ENCODE measurements around the gene PPA2. TPM values are rescaled to one million over a fixed set of nuclear protein-coding genes. Genes with fewer than 3 reads are reported as not detected.

Gene PPA2
- total RNA-seq, 3 donors from 2014 or later (not counting 1 experiment from before 2014, with no cell fraction given): 41.6 to 50.6 (median 48.0) TPM

GRCh38 chr4:105437637-105438036 lies 36.2 kb downstream of the PPA2 start:
- Histone ChIP-seq H3K4me3 (ENCODE audit: low read length) (no peak overlapping the region), H3K27ac (ENCODE audit: low read length) (no peak overlapping the region), H3K9me3 (ENCODE audit: control insufficient read depth, insufficient read depth, low read length) (no peaks in the 10 kb centered on the region), H3K4me1 (ENCODE audit: control insufficient read depth, insufficient read depth, low read length) (no peaks in the 10 kb centered on the region), H3K27me3 (ENCODE audit: control insufficient read depth, insufficient read depth, low read length) (no peaks in the 10 kb centered on the region), H3K36me3 (ENCODE audit: control insufficient read depth, insufficient read depth, low read length) (peaks cover 45% of the 10 kb centered on the region)
- Mint-ChIP-seq H3K4me1 (peaks cover 4 to 12% of the 10 kb centered on the region in 2 donors), H3K27me3 (ENCODE audit: low read depth in 2 of 2) (no peaks in the 10 kb centered on the region), H3K27ac (no peak overlapping the region), H3K9me3 (peaks cover 5 to 6% of the 10 kb centered on the region in 2 donors), H3K36me3 (peaks cover 27% of the 10 kb centered on the region), H3K4me3 (no peak overlapping the region)
- TF ChIP-seq CTCF (IDR thresholded peaks at IDR 0.05): no peak
- ATAC-seq (no peak), DNase-seq (no peak)
- intact Hi-C loops (cut with micrococcal nuclease): no loop called here
- WGBS (ENCODE audit: insufficient coverage): 100% methylated on average over 3 of the region's 6 CpGs

DNA sequence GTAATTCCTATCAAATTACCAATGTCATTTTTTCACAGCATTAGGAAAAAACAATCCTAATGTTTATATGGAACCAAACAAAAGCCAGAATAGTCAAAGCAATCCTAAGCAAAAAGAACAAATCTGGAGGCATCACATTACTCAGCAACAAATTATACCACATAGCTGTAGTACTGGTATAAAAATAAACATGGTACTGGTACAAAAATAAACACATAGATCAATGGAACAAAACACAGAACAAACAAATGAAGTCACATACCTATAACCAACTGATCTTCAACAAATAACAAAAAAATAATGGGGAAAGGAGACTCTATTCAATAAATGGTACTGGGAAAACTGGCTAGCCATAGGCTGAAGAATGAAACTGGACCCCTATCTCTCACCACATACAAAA lies 37.4 kb downstream of the PPA2 start:
- Histone ChIP-seq H3K9me3 (ENCODE audit: control insufficient read depth, insufficient read depth, low read length) (no peaks in the 10 kb centered on the region), H3K27me3 (ENCODE audit: control insufficient read depth, insufficient read depth, low read length) (no peaks in the 10 kb centered on the region), H3K4me3 (ENCODE audit: low read length) (no peak overlapping the region), H3K4me1 (ENCODE audit: control insufficient read depth, insufficient read depth, low read length) (no peaks in the 10 kb centered on the region), H3K27ac (ENCODE audit: low read length) (no peak overlapping the region), H3K36me3 (ENCODE audit: control insufficient read depth, insufficient read depth, low read length) (peaks cover 42% of the 10 kb centered on the region)
- no peak for TF ChIP-seq CTCF (IDR thresholded peaks at IDR 0.05)
- H3K27me3 Mint-ChIP-seq (ENCODE audit: low read depth in 2 of 2): no peaks in the 10 kb centered on the region
- H3K9me3 Mint-ChIP-seq: peaks cover 5 to 6% of the 10 kb centered on the region in 2 donors
- H3K36me3 Mint-ChIP-seq: peaks cover 27% of the 10 kb centered on the region
- ATAC-seq (no peak), DNase-seq (no peak)
- H3K4me3 Mint-ChIP-seq: no peak overlapping the region
- H3K27ac Mint-ChIP-seq: no peak overlapping the region
- intact Hi-C loops (cut with micrococcal nuclease): no loop called here
- peaks cover 4 to 12% of the 10 kb centered on the region in 2 donors for H3K4me1 Mint-ChIP-seq

DNA sequence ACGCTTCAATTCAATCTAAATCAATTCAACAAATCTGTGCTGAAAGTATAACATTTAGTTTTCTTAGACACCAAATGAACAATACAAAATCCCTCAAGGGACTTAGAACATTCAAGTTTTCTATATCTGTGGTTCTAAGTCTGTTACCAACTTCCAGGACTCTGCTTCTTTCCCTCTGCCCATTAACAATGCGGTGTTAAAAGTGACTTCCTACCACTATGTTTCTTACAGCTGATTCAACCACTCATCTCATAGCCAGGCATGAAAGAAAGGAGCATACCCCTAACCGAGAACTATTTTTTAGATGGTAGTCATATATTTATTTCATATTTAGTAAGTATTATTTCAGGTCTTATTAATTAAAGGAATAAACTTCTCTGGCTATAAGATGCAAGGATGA lies 38.9 kb downstream of the PPA2 start:
- no peaks in the 10 kb centered on the region for H3K27me3 Mint-ChIP-seq (ENCODE audit: low read depth in 2 of 2)
- intact Hi-C loops (cut with micrococcal nuclease): no loop called here
- no peaks in the 10 kb centered on the region for H3K4me1 ChIP-seq (ENCODE audit: control insufficient read depth, insufficient read depth, low read length)
- no peaks in the 10 kb centered on the region for H3K9me3 ChIP-seq (ENCODE audit: control insufficient read depth, insufficient read depth, low read length)
- WGBS (ENCODE audit: insufficient coverage): 100% methylated on average over 1 of the region's 3 CpGs
- peaks cover 4 to 12% of the 10 kb centered on the region in 2 donors for H3K4me1 Mint-ChIP-seq
- no peak overlapping the region for H3K27ac Mint-ChIP-seq
- no peaks in the 10 kb centered on the region for H3K27me3 ChIP-seq (ENCODE audit: control insufficient read depth, insufficient read depth, low read length)
- peaks cover 27% of the 10 kb centered on the region for H3K36me3 Mint-ChIP-seq
- H3K27ac ChIP-seq (ENCODE audit: low read length): no peak overlapping the region
- no peak for TF ChIP-seq CTCF (IDR thresholded peaks at IDR 0.05)
- ATAC-seq: no peak
- H3K9me3 Mint-ChIP-seq: peaks cover 5 to 6% of the 10 kb centered on the region in 2 donors
- no peak for DNase-seq
- H3K4me3 Mint-ChIP-seq: no peak overlapping the region
- H3K36me3 ChIP-seq (ENCODE audit: control insufficient read depth, insufficient read depth, low read length): peaks cover 38% of the 10 kb centered on the region
- no peak overlapping the region for H3K4me3 ChIP-seq (ENCODE audit: low read length)

DNA sequence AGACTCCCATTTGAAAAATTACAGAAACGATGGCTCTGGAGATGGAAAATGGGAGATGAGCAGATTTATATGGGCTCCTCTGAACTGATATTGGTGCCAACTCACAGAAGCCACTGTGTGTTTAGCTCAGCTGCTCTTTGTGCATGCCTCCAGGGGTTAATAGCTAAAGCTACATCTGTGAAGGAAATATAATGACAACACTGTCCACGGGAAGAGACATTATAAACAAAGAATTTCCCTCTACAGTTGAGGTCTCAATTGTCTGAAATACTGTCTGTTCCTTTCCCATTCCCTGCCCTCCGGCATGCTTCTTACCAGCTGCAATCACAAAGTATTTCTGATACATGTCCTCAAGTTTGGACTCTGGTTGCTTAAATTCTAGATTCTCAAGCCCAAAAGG lies 40.4 kb downstream of the PPA2 start:
- Mint-ChIP-seq H3K27ac (no peak overlapping the region), H3K27me3 (ENCODE audit: low read depth in 2 of 2) (no peaks in the 10 kb centered on the region), H3K36me3 (peaks cover 27% of the 10 kb centered on the region), H3K9me3 (peaks cover 5 to 6% of the 10 kb centered on the region in 2 donors), H3K4me3 (no peak overlapping the region), H3K4me1 (peaks cover 4 to 12% of the 10 kb centered on the region in 2 donors)
- no peak for DNase-seq
- H3K4me3 ChIP-seq (ENCODE audit: low read length): no peak overlapping the region
- peaks cover 40% of the 10 kb centered on the region for H3K36me3 ChIP-seq (ENCODE audit: control insufficient read depth, insufficient read depth, low read length)
- no peaks in the 10 kb centered on the region for H3K4me1 ChIP-seq (ENCODE audit: control insufficient read depth, insufficient read depth, low read length)
- H3K27ac ChIP-seq (ENCODE audit: low read length): no peak overlapping the region
- intact Hi-C loops (cut with micrococcal nuclease): no loop called here
- H3K27me3 ChIP-seq (ENCODE audit: control insufficient read depth, insufficient read depth, low read length): no peaks in the 10 kb centered on the region
- ATAC-seq: no peak
- TF ChIP-seq CTCF (IDR thresholded peaks at IDR 0.05): no peak
- 88% methylated on average over 3 of the region's 3 CpGs for WGBS (ENCODE audit: insufficient coverage)
- H3K9me3 ChIP-seq (ENCODE audit: control insufficient read depth, insufficient read depth, low read length): no peaks in the 10 kb centered on the region

All from natural killer cell (primary cell).